Measurements from ENCODE around the gene TECPR1. TPM values are rescaled to one million over a fixed set of nuclear protein-coding genes. Genes with fewer than 3 reads are reported as not detected.

TECPR1 gene
- total and polyA plus RNA-seq, 2 of the 8 experiments (the other 6 are each of a cell fraction or from before 2014, with no cell fraction given): 1.3 to 11.1 TPM

DNA sequence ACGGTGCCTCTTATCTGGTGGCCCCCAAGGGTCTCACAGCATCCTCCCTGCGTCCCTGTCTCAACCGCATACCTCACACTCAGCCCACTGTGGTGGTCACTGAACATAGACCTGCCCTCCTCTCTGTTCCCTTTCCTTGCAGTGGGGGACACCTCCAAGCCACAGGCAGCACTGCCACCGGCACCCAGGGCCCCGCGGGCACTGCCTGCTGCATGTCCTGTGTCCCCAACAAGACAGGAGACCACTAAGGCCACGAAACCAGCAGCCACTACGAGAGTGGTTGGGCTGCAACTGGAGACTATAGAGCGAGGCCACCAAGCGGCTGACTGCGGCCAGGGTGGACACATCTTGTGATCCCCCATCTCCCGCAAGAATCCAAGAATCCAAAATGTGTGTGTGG lies 44.8 kb upstream of the TECPR1 start:
- Histone ChIP-seq H3K18ac (ENCODE audit: extremely low read depth, low read length) (no peak overlapping the region), H2AK5ac (ENCODE audit: low read depth, low read length) (no peak overlapping the region), H2BK15ac (ENCODE audit: low read length) (no peak overlapping the region), H3K9ac (replicated peaks in 1 of 4; ENCODE audit: extremely low read depth in 1 of 4, low read depth in 3 of 4, low read length in 3 of 4) (no peak overlapping the region), H3K4me1 (replicated peaks in 1 of 4; ENCODE audit: control insufficient read depth in 3 of 4, insufficient read depth in 4 of 4, low read length in 3 of 4) (peaks cover 0 to 10% (median 3%) of the 10 kb centered on the region in 4 experiments; a peak in 5 of 7 replicates), H3K56ac (replicated peaks; ENCODE audit: insufficient read length, low read depth, low read length) (no peak overlapping the region), H3K79me2 (ENCODE audit: control insufficient read depth in 1 of 2, insufficient read depth in 2 of 2, low read length in 2 of 2) (no peaks in the 10 kb centered on the region), H2BK5ac (ENCODE audit: low read depth, low read length) (no peak overlapping the region), H2BK20ac (ENCODE audit: low read length) (no peak overlapping the region), H2AFZ (ENCODE audit: low read length) (no peak overlapping the region), H4K5ac (ENCODE audit: insufficient read length, low read depth, low read length) (no peak overlapping the region), H3K4me3 (ENCODE audit: extremely low read depth in 1 of 4, insufficient read depth in 2 of 4, low read depth in 3 of 4, low read length in 4 of 4) (no peak overlapping the region), H3K4ac (replicated peaks; ENCODE audit: insufficient read length, low read depth, low read length) (no peak overlapping the region), H2BK12ac (ENCODE audit: low read depth, low read length) (no peak overlapping the region), H2BK120ac (replicated peaks; ENCODE audit: low read depth, low read length) (no peak overlapping the region), H3K27me3 (replicated peaks in 1 of 4; ENCODE audit: control insufficient read depth in 3 of 4, extremely low read depth in 1 of 4, insufficient read depth in 3 of 4, low read length in 3 of 4) (no peaks in the 10 kb centered on the region), H3K79me1 (ENCODE audit: low read depth, low read length) (0 out of 2 replicates have a peak, but pooled peaks cover 3% of the 10 kb centered on the region), H3K23ac (ENCODE audit: insufficient read length) (no peak overlapping the region), H3K9me3 (ENCODE audit: insufficient read depth in 2 of 2, low read depth in 1 of 2, low read length in 1 of 2) (no peaks in the 10 kb centered on the region), H3K23me2 (ENCODE audit: low read depth, low read length) (no peaks in the 10 kb centered on the region), H3K27ac (ENCODE audit: low read depth, low read length) (no peak overlapping the region), H3K4me2 (ENCODE audit: insufficient read depth in 1 of 2, low read depth in 2 of 2, low read length in 2 of 2) (no peak overlapping the region), H4K20me1 (replicated peaks in 1 of 2; ENCODE audit: control insufficient read depth in 1 of 2, insufficient read depth in 2 of 2, low read length in 2 of 2) (peaks cover 12 to 24% of the 10 kb centered on the region in 2 experiments), H3K36me3 (ENCODE audit: control insufficient read depth in 2 of 4, insufficient read depth in 4 of 4, low read length in 3 of 4) (peaks cover 9 to 23% (median 14%) of the 10 kb centered on the region in 4 experiments; a peak in 7 of 8 replicates), H4K91ac (replicated peaks; ENCODE audit: insufficient read length, low read length) (no peak overlapping the region), H4K8ac (ENCODE audit: extremely low read depth, insufficient read depth, low read length) (no peak overlapping the region), H3K14ac (ENCODE audit: insufficient read length) (no peak overlapping the region)
- ChIA-PET CTCF (ENCODE audit: partially characterized antibody) (interaction anchor here (0.6 to 8.1 kb wide), 2 partner anchors 103 to 105 kb away, joined by 3 to 57 read pairs; partner anchors contain the start of gene BAIAP2L1), POLR2A (ENCODE audit: partially characterized antibody) (interaction anchor here (1.8 kb wide), 1 partner anchor 104 kb away, joined by 7 read pairs; the partner anchor contains the start of gene BAIAP2L1)
- DNase-seq (ENCODE audit: low read depth in 1 of 2, low spot score in 2 of 2) (no peak), FAIRE-seq (no peak)
- TF ChIP-seq SP1 (IDR thresholded peaks at IDR 0.05; ENCODE audit: low read depth, low read length) (no peak), EGR1 (IDR thresholded peaks at IDR 0.05; ENCODE audit: borderline replicate concordance, low read depth, low read length) (peak; percentile 47; the same call in 1 of the 2 replicates), TEAD4 (IDR thresholded peaks at IDR 0.05; ENCODE audit: low read depth, low read length) (no peak), YY1 (IDR thresholded peaks at IDR 0.05; ENCODE audit: low read depth, low read length) (no peak)
- WGBS, 2 experiments (ENCODE audit: extremely low coverage in 1 of 2, insufficient coverage in 1 of 2, insufficient read length in 1 of 2, insufficient replicate concordance in 2 of 2, low coverage in 1 of 2, low lambda C conversion rate in 2 of 2, missing lambda C conversion rate in 1 of 2): 68% methylated on average over 12 of the region's 12 CpGs; no CpG with 5 or more reads in 1 of the 2 experiments
